ENCODE results near the gene CCL14. TPM values are rescaled to one million over a fixed set of nuclear protein-coding genes. Genes with fewer than 3 reads are reported as not detected.
"Not testable (repeated sequence)": the region's sequence is repeated elsewhere in the genome, so short reads cannot be mapped to it uniquely, and the experiment has no call there.

The CCL14 gene
- total RNA-seq, 4 donors from 2014 or later, result 14.4 to 62.6 (median 25.8) TPM

DNA sequence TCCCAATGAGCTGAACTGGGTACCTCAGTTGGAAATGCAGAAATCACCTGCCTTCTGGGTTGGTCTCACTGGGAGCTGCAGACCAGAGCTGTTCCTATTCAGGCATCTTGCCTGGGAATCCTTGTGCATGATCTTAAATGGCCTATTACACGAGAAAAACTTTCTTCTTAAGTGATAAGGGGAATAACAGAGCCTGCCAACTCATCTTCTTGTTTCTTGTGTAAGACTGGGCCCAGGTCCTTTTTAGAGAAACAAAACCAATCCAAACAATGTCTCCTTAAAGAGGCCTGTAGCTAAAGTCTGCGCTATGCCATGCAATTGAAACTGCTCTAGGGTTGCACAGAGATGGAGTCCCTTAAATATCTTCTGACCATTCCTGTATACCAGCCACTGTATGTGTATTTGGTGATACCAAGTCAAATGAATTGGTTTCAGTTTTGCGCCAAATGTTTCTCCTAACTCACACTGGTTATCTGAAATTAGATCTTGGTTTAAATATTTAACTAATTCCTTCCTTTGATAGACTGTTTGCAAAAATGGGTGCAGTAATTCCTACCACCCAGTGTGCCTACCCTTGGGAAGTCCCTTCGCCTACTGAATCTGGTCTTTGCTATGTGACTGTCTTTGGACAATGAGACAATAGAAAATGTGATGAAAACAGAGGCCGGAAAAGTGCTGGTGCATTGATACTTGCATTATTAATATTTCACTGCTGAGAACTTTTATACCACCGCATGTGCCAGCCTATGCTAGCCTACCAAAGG, 37.8 kb upstream of the CCL14 start:
- Histone ChIP-seq H3K27me3 (no peaks in the 10 kb centered on the region), H3K27ac (no peak overlapping the region), H3K9me3 (peaks cover 0 to 7% (median 0%) of the 10 kb centered on the region in 4 donors), H3K36me3 (no peaks in the 10 kb centered on the region), H3K4me3 (no peak overlapping the region), H3K4me1 (no peaks in the 10 kb centered on the region)
- no peak for DNase-seq (ENCODE audit: low spot score in 2 of 2)
- 88 to 97% methylated on average over 6 of the region's 6 CpGs for WGBS, 2 donors
- TF ChIP-seq CTCF (IDR thresholded peaks at IDR 0.05) (no peak), EP300 (IDR thresholded peaks at IDR 0.05) (no peak), POLR2A (IDR thresholded peaks at IDR 0.05) (no peak)

DNA sequence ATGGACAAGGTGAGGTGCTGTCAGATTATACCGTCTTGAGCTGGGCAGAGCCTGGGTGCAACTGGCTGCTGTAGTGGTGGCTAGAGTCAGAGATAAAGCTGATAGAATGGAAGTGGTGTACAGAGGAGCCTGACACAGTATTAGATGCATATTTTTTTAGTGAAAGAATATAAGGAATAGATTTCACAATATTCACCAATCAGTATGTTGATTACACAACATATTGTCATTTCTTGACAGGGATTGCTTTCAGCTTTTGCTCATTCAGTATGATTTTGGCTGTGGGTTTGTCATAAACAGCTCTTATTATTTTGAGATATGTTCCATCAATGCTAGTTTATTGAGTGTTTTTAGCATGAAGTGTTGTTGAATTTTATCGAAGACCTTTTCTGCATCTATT, 32.9 kb upstream of the CCL14 start:
- Histone ChIP-seq H3K27ac (no peak overlapping the region), H3K27me3 (no peaks in the 10 kb centered on the region), H3K4me1 (no peaks in the 10 kb centered on the region), H3K4me3 (no peak overlapping the region), H3K36me3 (no peaks in the 10 kb centered on the region), H3K9me3 (peaks cover 0 to 7% (median 0%) of the 10 kb centered on the region in 4 donors)
- WGBS, 2 donors, result 89 to 93% methylated on average over 2 of the region's 2 CpGs
- no peak for TF ChIP-seq CTCF (IDR thresholded peaks at IDR 0.05)
- no peak for TF ChIP-seq POLR2A (IDR thresholded peaks at IDR 0.05)
- TF ChIP-seq EP300 (IDR thresholded peaks at IDR 0.05), result no peak
- no peak for DNase-seq (ENCODE audit: low spot score in 2 of 2)

DNA sequence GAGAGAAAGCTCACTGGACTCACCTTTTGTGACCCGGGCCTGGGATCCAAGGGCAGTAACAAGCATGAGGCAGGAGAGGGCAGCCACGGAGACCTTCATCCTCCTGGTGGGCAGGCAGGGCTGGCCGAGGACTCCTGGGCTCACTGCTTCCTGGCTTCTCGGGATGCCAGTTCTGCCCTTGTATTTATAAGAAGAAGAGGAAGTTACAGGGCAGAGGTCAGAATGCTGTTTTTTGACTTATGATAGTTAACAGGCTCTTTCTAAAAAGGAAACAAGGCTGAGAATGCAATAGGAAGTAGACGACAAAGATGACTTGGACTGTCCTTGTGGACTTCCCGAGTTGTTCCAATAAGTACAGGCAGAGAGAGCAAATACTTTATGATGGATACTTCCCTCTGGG, 31.3 kb upstream of the CCL14 start, which contains the start of gene CCL23:
Gene CCL23 (minus strand): TSS at position 174 of the 400 bp plus-strand sequence. CDS start 75 bp downstream, at position 99.
- 15 to 18% methylated on average over 6 of the region's 6 CpGs for WGBS, 2 donors
- H3K4me1 ChIP-seq, result no peaks in the 10 kb centered on the region
- peaks cover 0 to 6% (median 0%) of the 10 kb centered on the region in 4 donors for H3K9me3 ChIP-seq
- no peak within 1 kb of the TSS for H3K27ac ChIP-seq
- DNase-seq (ENCODE audit: low spot score in 2 of 2), result no peak
- H3K36me3 ChIP-seq, result no peaks in the 10 kb centered on the region
- H3K27me3 ChIP-seq, result no peaks in the 10 kb centered on the region
- no peak within 1 kb of the TSS for H3K4me3 ChIP-seq
- TF ChIP-seq EP300 (IDR thresholded peaks at IDR 0.05) (peak in 1 of 2 donors; percentile 18), CTCF (IDR thresholded peaks at IDR 0.05) (no peak)

- TF ChIP-seq POLR2A (IDR thresholded peaks at IDR 0.05), result no peak
- no peak for TF ChIP-seq CTCF (IDR thresholded peaks at IDR 0.05)
- no peak for TF ChIP-seq EP300 (IDR thresholded peaks at IDR 0.05)
- no peaks in the 10 kb centered on the region for H3K27me3 ChIP-seq
- no peak overlapping the region for H3K27ac ChIP-seq
- DNase-seq (ENCODE audit: low spot score in 2 of 2), result no peak
- WGBS, 2 donors, result 90 to 94% methylated on average over 2 of the region's 2 CpGs
- H3K4me3 ChIP-seq, result no peak overlapping the region
- no peaks in the 10 kb centered on the region for H3K4me1 ChIP-seq
- H3K36me3 ChIP-seq, result no peaks in the 10 kb centered on the region
- peaks cover 0 to 18% (median 0%) of the 10 kb centered on the region in 4 donors for H3K9me3 ChIP-seq
Measured at GRCh38 chr17:36016555-36016954, 30.0 kb upstream of the CCL14 start.

DNA sequence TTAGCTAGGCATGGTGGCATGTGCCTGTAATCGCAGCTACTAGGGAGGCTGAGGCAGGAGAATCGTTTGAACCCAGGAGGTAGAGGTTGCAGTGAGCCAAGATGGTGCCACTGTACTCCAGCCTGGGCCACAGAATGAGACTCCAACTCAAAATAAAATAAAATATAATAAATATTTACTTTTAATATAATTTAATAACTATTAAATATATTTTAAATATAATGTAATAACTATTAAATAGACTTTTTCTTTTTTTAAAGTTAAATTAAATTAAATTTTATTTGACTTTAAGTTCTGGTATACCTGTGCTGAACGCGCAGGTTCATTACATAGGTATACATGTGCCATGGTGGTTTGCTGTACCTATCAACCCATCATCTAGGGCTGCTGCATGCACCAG, 29.4 kb upstream of the CCL14 start:
- not testable (repeated sequence) for H3K27ac ChIP-seq; H3K36me3 ChIP-seq; DNase-seq (ENCODE audit: low spot score in 2 of 2); H3K27me3 ChIP-seq; H3K4me1 ChIP-seq; H3K4me3 ChIP-seq
- 91 to 95% methylated on average over 4 of the region's 4 CpGs for WGBS, 2 donors
- peaks cover 0 to 24% (median 0%) of the 10 kb centered on the region in 4 donors for H3K9me3 ChIP-seq
